ENCODE measurements around the gene KLHL18. TPM values are rescaled to one million over a fixed set of nuclear protein-coding genes. Genes with fewer than 3 reads are reported as not detected.

KLHL18 gene
- polyA plus RNA-seq, 1 experiment = 17.4 TPM

DNA sequence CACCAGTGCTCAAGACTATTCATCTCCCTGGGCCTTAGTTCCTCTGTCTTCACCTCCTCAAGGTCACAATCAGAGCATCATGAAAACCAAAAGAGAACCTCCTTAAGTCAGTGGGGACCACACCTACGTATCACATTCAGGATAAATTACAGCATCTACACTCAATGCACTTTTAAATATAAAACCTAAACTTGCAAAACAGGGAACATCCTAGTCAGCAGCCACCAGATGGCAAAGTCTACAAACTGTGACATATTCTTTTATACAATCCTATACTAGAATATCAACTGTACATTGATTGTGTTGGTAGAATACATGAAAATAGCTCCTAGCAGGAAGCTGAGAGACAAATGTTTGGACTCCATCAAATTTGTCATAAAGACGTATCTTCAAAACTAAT lies 8.1 kb upstream of the KLHL18 start:
- TF ChIP-seq, protein P1, sequence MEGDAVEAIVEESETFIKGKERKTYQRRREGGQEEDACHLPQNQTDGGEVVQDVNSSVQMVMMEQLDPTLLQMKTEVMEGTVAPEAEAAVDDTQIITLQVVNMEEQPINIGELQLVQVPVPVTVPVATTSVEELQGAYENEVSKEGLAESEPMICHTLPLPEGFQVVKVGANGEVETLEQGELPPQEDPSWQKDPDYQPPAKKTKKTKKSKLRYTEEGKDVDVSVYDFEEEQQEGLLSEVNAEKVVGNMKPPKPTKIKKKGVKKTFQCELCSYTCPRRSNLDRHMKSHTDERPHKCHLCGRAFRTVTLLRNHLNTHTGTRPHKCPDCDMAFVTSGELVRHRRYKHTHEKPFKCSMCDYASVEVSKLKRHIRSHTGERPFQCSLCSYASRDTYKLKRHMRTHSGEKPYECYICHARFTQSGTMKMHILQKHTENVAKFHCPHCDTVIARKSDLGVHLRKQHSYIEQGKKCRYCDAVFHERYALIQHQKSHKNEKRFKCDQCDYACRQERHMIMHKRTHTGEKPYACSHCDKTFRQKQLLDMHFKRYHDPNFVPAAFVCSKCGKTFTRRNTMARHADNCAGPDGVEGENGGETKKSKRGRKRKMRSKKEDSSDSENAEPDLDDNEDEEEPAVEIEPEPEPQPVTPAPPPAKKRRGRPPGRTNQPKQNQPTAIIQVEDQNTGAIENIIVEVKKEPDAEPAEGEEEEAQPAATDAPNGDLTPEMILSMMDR (IDR thresholded peaks at IDR 0.05; ENCODE audit: low read depth, low read length) = no peak
- Histone ChIP-seq H3K4me3 (ENCODE audit: low read depth, low read length) (no peak overlapping the region), H3K27me3 (ENCODE audit: control insufficient read depth, insufficient read depth, low read length) (no peaks in the 10 kb centered on the region), H3K27ac (ENCODE audit: low read depth, low read length) (no peak overlapping the region), H3K9me3 (ENCODE audit: control insufficient read depth, insufficient read depth, low read length) (no peaks in the 10 kb centered on the region)
- DNase-seq (ENCODE audit: low read depth, low spot score) = no peak
- ChIA-PET POLR2A (no interaction called here), CTCF (no interaction called here)

DNA sequence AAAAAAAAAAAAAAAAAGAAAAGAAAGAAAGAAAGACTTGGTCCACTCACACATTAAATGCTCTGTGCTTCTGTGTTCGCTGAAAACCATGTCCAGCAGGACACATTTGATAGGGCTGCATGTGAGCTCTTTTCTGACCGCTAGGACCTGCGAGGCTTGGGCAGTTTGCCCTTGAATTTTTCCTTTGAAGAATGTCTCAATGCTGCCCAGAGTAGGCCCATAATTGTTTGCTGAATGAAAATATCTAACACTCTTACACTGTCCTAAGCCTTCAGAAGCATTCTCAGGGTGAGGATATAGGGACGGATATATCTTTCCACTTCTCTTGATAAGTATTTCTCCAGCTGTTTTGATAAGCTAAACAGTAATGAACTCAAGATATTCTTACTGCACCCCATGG lies 6.2 kb upstream of the KLHL18 start:
- CTCF ChIA-PET = no interaction called here
- DNase-seq (ENCODE audit: low read depth, low spot score) = no peak
- Histone ChIP-seq H3K27ac (ENCODE audit: low read depth, low read length) (no peak overlapping the region), H3K4me3 (ENCODE audit: low read depth, low read length) (no peak overlapping the region), H3K9me3 (ENCODE audit: control insufficient read depth, insufficient read depth, low read length) (no peaks in the 10 kb centered on the region), H3K27me3 (ENCODE audit: control insufficient read depth, insufficient read depth, low read length) (no peaks in the 10 kb centered on the region)
- TF ChIP-seq, protein P1 (IDR thresholded peaks at IDR 0.05; ENCODE audit: low read depth, low read length) = no peak
- POLR2A ChIA-PET = no interaction called here

DNA sequence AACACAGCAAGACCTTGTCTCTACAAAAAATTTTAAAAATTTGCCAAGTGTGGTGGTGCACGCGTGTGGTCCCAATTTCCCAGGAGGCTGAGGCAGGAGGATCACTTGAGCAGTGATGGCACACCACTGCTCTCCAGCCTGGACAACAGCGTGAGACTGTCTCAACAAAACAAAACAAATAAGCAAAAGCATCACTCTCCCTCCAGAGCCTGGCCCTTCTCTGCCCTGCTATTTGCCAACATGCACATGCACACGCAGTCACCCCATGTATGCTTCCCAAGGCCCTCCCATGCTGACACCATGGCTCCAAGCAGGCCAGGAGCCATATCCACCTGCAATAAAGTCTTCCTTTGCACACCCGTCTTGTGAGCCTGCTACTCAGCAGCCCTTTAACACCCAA lies 2.2 kb upstream of the KLHL18 start:
- POLR2A ChIA-PET = no interaction called here
- Histone ChIP-seq H3K9me3 (ENCODE audit: control insufficient read depth, insufficient read depth, low read length) (peaks cover 2% of the 10 kb centered on the region; the same call in 1 of the 2 replicates), H3K27me3 (ENCODE audit: control insufficient read depth, insufficient read depth, low read length) (no peaks in the 10 kb centered on the region), H3K27ac (ENCODE audit: low read depth, low read length) (no peak overlapping the region), H3K4me3 (ENCODE audit: low read depth, low read length) (no peak overlapping the region)
- no peak for DNase-seq (ENCODE audit: low read depth, low spot score)
- TF ChIP-seq, protein P1 (IDR thresholded peaks at IDR 0.05; ENCODE audit: low read depth, low read length) = no peak
- CTCF ChIA-PET = no interaction called here

DNA sequence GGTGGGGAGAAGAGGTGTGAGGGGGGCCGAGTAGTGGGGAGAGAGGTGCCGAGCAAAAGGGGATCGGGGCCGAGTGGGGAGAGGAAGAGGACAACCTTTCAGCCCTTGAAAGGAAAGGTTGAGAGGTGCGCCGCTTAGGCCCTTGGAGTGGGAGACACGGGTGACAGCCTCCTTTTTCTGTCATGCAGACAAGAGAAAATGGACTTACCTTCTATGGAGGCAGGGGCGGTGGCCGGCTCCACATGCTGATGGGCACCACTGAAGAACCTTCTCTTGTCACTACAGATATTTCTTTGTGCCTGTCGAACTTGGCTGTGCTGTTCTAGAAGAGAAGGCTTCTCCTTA lies 421 bp downstream of the KLHL18 start:
- Histone ChIP-seq H3K27me3 (ENCODE audit: control insufficient read depth, insufficient read depth, low read length) (no peaks in the 10 kb centered on the region), H3K9me3 (ENCODE audit: control insufficient read depth, insufficient read depth, low read length) (peaks cover 2% of the 10 kb centered on the region; the same call in 1 of the 2 replicates), H3K27ac (ENCODE audit: low read depth, low read length) (peak overlapping the region; percentile 99), H3K4me3 (ENCODE audit: low read depth, low read length) (peak overlapping the region; percentile 97)
- TF ChIP-seq, protein P1 (IDR thresholded peaks at IDR 0.05; ENCODE audit: low read depth, low read length) = no peak
- ChIA-PET CTCF (interaction anchor here (1.2 kb wide), 1 partner anchor 41 kb away, joined by 4 read pairs; no protein-coding TSS in a partner anchor), POLR2A (interaction anchor here (0.6 to 1.0 kb wide), 4 partner anchors 31 to 228 kb away, joined by 3 read pairs; no protein-coding TSS in a partner anchor)
- DNase-seq (ENCODE audit: low read depth, low spot score) = no peak

DNA sequence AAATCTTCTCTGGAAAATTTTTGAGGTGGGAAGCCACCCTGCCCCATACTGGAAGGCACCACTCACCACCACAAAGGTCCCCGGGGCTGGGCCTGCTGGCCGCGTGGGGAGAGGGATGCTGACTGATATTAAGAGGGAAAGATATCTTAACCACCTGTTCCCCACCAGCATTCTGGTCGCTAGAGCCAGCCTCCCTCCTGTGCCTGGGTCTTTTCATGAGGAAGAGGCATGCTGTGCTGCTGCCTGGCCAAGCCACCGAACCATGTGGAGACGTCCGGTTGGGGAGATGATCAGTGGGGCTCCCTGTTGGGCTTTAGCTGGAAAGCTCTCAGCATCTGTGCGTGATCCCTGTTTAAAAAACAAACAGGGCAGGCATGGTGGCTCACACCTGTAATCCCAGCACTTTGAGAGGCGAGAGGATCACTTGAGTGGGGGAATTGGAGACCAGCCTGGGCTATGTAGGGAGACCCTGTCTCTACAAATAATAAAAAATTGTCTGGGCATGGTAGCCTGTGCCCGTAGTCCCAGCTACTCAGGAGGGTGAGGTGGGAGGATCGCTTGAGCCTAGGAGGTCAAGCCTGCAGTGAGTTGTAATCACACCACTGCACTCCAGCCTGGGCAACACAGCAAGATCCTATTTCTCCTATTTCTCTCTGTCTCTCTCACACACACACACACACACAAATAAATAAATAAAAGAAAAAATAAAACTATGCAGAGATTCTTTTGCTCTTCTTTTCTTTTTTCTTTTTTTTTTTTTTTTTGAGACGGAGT lies 1.0 kb downstream of the KLHL18 start:
- Histone ChIP-seq H3K27ac (ENCODE audit: low read depth, low read length) (no peak overlapping the region), H3K4me3 (ENCODE audit: low read depth, low read length) (peak overlapping the region; percentile 97), H3K9me3 (ENCODE audit: control insufficient read depth, insufficient read depth, low read length) (peaks cover 2% of the 10 kb centered on the region; the same call in 1 of the 2 replicates), H3K27me3 (ENCODE audit: control insufficient read depth, insufficient read depth, low read length) (no peaks in the 10 kb centered on the region)
- CTCF ChIA-PET = interaction anchor here (1.2 kb wide), 1 partner anchor 40 kb away, joined by 4 read pairs; no protein-coding TSS in a partner anchor
- DNase-seq (ENCODE audit: low read depth, low spot score) = no peak
- TF ChIP-seq, protein P1 (IDR thresholded peaks at IDR 0.05; ENCODE audit: low read depth, low read length) = no peak
- POLR2A ChIA-PET = interaction anchor here (0.7 to 1.0 kb wide), 2 partner anchors 31 to 131 kb away, joined by 3 read pairs; no protein-coding TSS in a partner anchor

Data from AG04450 (cell line).